NCI-H446 treated with DMSO at 0.1 percent for 48 hours (cell line): ENCODE results near the gene BRD3OS.

Source experiments
- DNase-seq: peaks from one replicate; lab custom pipeline; 2025; lab: John Stamatoyannopoulos, UW

The BRD3OS gene

DNA sequence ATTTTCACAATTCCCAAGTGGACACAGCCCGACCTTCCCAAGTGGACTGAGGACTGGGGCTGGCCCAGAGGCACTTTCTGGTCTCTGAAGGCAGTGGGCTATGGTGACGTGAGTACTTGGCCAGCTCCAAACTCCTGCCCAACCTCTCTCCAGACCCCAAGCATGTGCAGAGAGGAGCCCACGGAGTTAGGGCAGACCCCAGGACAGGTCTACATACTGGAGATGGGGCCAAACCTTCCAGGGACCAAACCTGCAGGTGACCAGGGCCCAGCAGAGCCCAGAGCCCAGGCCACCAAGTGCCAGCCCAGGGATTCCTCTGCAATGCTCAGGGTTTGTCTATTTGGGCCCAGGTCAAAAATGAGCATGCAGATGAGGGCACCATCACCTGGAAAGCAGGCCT is 27.2 kb downstream of the BRD3OS start:
- DNase-seq, result no peak

DNA sequence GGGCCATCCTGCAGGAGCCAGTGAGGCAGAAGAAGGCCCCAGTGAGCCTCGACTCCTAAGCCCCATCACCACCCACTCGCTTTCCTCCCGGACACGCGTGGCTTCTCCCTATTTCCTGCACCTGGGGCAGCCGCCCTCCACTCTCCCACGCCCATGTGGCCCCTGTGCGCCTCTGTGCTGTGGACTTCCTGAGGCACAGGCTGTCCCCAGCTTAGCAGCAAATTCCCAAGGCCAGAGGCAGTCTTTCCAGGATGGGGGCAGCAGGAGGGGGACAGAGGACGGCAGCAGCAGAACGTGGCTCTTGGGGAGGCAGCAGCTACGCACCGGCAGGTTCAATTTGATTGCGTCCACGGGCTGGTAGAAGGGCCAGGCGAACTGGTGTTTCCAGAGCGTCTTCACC is 27.7 kb downstream of the BRD3OS start:
- DNase-seq, result no peak

DNA sequence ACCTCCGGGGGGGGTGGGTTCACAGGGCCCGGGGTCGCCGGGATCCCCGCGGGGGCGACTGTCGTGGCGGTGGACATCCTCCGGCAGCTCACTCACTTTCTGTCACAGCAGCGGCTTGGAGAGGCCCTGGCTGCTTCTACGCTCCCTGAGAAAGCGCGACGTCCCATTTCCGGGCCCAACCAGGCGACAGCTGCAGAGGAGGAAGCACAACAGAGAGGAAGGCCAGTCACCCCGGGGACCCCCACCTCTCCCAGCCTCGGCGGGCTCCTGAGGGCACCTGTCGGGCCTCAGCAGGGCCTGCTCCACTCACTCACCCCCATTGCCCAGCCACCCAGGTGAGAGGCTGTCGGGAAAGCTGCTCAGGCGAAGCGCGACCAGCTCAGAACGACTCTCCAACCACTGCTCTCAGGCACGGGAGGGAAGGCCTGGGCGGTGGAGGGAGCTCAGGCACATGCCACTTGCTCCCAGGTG is 28.2 kb downstream of the BRD3OS start:
- no peak for DNase-seq

DNA sequence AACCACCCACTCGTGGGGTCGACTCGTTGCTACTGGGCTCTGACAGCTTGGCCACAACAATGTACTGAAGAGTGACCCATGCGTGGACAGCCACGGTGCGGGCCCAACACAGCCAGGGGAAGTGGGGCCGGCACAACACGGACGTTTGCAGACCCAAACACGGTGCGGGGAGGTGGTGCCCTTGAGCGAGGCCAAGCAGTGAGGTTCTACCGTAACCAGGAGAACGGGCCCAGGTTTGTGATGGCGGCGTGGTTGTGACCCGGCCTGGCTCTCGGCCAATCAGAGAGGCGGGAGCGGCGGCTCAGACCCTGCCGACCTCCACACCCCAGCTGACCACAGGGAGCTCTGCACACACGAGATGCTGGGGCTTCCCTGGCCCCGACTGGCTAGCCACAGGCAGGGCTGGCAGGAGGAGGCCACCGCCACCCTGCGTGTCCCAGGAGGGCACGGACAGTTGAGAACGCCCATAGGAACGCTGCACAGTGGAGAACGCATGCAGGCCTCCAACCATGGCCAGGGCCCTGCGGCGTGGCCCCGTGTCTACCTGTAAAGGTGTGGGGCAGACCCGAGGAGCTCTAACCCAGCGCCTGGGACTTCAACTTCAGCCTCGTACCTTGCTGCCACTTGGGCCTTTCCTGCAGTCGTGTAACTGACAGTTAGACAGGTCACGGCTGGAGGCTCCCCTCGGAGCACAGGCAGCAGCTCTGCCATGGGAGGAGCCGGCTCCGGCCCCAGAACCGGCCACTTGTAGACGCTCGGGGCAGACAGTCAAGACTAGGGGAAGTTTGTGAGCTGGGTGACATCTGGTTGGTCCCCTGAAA is 28.9 kb downstream of the BRD3OS start:
- DNase-seq, result no peak

DNA sequence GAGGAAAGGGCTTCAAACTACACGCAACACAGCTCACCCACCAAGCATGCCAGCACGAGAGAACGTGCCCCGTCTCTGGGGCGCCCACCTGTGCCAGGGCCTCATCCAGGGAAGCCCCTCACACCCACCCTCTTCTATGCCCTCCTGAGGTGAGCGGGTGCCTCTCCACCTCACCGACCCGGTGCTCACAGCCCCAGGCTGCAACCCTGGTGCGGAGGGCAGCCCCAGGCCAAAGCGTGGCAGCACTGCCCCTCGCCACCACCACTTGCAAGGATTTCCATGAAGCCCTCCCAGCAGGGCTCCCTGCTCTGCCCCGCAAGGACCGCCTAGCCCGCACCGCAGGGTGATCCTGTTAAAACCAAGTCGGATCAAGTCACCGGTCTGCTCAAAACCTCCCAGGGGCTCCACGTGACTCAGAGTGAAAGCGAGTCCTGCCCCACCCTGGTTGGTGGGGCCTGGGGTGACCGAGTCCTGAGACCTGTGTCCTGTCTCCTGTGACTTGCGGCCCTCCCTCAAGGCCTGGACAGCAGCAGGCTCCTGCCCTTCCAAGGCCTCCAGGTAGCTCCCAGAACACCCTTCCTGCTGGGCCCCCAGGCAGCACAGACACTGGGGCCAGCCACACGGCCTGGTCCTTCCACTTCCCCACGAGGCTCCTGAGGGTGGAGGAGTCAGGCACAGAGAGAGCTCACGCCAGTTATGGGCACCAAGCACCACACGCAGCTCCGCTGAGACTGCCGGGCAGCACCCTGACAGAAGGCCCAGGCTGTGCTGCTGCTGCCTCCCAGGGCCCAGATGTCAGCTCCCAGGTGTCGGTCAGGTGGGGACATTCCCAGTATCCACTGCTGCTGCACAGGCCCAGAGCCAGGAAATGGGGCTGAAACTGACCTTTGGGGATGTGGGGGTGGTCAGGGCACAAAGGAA is 29.9 kb downstream of the BRD3OS start:
- DNase-seq, result no peak

DNA sequence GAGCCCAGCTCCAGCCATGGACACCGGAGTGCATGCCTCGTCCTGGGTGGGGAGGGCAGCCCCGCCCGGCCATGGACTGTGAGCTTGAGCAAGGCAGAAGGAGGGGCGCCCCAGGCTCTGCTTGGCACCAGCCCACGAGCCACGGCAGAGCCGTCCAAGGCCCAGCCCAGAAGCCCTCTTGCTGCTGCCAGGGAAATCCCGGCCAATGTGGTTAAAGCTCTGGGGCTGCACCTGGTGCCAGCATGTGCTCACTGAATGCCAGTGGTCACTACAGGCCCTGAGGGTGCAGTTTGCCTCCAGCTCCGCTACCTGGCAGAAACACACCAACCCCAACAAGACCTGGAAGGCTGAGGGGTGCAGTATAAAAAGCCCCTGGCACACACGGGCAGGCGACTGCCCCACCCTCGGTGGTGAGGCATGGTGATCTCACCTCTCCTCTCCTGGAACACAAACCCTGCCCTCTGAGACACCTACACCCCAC is 30.7 kb downstream of the BRD3OS start:
- no peak for DNase-seq

DNA sequence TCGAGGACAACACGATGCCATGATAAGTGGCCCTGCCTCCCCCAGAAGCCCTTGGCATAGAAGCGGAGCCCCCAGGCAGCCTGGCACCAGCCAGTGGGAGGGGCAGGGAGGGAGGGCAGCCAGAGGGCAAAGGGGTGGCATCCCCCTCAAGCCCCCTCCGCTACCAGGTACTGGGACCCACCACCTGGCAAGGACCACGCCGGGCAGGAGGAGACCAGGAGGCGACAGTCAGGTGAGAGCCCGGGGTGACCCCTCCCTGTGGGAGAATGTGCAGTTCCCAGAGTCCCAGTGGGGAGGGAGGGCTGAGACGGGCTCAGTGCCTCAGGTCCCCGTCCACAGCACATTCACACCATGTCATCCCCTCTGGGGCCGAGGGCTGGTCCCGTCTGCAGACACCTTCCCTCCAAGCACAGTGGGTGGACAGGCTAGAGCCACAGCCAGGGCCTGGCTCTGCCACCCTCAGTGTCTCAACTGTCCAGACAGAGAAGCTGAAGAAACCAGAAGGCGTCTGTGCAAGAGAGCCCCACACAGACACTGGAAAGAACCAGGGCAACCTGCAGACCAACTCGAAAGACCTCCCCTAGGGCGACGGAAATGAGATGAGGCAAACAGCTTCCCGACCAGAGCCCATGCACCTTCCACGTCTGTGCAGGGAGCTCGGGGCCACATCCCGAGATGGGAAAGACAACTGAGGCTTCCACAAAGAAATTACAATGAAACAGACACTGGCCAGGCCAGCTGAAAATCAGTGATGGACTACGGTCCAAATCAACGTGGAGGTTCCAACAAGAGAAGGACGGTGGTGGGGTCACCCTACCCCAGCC is 31.4 kb downstream of the BRD3OS start:
- no peak for DNase-seq

DNA sequence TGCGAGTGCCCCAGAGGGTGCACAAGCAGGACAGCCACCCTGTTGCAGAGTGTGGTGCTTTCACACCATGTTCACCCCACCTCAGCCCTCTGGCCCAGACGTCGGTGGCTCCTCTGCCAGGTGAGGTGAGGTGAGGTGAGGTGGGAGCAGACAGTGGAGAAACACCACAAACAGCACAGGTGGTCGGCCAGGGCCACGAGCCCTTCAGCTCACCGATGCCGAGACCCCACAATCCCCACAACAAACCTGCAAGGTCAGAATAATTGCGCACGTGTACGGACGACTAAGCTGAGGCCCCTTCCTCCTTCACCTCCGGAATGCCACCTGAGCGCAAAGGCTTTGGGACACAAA is 32.0 kb downstream of the BRD3OS start:
- no peak for DNase-seq

DNA sequence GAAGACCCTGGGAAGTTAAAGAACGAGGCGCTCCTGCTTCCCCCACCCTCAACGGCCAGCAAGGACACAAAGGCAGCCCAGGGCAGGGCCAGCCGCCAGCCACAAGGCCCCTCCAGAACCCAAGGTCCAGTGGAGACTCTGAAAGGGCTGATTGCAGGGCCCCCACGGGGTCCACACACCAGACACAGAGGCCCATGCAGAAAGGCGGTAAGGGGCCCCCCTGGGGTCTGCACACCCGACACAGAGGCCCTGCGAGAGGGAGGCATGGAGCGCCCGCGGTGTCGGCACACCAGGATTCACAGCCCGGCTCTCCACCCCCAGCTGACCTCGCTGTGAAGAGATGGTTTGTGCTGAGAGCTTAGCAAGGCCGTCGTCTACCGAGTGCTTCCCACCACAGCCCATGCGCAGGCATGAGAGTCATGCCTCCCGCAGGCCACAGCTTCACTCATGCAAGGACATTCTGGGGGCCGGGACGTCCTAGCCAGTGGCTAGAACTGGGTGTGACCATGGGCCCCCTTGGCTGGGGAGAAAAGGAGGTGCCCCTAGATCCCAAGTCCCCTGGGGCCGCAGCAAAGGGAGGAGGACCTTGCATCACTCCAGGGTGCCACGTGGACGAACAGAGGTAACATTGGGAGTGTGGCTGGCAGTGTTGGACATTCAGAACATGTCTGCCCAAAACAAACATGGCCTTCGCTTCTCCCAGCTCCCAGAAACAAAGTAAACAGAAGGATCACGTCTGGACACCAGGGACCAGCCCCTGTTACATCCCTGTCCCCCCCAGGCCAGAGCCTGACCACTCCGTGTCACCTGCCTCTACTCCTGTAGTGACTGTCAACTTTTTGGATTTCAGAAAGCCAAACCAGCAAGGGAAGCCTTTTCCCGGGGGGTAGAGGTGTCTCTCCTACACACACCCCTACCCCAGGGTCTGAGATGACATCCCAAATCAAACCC is 32.7 kb downstream of the BRD3OS start:
- DNase-seq, result no peak

DNA sequence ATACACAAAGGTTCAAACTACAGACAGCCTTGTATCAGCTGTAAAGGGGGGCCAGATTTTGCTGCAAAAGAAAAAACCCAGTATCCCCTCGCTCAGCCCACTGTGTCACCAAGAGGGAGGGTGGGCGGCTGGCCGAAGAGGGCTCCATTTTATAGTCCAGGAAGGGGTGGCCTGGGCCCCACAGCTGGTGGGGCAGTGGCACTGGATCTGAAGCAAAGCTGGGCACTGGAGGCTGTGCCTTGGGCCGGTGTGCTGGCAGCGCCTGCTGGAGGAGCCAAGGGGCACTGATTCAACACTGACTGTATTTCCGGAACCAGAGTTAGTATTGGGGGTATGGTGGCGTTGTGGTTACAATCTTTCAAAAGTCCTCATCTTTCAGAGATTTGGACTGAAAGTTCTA is 33.4 kb downstream of the BRD3OS start:
- DNase-seq, result no peak

DNA sequence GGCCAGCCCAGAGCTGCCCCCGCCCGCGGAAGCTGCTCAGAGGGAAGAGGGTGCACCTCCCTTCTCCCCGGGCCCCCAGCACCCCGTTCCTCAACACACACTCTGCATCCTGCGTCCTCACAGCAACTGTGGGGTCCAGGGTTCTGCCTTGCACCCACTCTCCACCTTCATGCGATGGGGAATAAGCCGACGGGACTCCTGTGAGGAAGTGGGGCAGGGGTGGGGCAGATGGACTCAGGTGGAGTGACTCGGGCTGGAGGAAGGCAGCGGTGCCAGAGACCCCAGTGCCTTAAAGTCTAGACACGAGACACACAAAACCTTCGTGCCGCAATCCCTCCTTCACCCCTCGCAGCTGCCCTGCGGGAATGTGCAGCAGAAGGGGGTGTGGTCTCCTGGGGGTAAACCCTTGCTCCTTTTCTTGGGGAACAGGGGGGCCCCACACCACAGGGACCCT is 33.9 kb downstream of the BRD3OS start:
- no peak for DNase-seq

DNA sequence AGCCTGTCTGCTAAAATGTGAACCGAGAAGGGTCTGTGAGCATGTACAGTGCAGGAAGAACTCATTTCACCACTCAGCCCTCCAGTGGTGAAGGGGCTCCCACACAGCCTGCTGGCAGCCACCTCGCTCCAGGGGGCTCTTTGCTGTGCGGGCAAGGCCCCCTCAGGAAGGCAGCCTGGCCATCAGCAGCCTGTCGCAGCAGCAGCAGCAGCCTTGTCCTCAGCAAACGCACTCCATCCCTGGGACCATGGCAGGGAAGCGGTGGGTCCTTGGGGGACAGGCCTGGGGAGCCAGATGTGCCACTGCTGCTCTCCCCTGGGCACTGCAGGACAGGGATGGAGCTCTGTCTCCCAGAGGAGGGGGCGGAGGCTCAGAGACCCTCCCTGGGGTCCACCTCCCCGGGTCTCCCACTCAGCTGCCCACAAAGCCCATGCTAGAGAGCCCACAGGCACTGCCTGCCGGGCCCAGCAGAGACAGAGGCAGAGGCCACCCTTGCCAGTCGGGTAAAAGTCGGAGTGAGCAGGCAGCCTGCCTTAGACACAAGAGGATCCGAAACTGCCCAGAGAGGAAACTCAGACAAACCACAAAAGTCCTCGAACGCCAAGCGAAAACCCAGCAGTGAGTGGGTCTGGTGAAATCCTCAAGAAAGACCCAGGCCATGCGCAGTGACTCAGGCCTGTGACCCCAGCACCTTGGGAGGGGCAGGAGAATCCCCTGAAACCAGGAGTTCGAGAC is 34.5 kb downstream of the BRD3OS start:
- no peak for DNase-seq

DNA sequence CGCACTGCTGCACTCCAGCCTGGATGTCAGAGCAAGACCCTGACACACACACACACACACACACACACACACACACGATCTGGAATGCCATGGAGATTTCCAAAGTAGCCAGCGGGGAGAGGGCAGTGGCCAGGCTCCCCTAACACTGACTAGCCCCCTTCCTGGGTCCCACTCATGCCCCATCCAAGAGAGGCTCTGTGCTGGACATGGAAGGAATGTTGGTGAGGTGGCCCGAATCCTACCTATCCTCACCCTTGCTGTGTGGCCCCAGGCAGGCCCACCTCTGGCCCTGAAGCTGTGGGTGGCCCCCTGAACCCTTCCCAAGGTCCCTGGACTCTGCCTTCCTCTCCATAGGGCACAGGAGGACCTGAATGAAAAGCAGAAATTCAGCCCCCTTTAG is 35.3 kb downstream of the BRD3OS start:
- no peak for DNase-seq

DNA sequence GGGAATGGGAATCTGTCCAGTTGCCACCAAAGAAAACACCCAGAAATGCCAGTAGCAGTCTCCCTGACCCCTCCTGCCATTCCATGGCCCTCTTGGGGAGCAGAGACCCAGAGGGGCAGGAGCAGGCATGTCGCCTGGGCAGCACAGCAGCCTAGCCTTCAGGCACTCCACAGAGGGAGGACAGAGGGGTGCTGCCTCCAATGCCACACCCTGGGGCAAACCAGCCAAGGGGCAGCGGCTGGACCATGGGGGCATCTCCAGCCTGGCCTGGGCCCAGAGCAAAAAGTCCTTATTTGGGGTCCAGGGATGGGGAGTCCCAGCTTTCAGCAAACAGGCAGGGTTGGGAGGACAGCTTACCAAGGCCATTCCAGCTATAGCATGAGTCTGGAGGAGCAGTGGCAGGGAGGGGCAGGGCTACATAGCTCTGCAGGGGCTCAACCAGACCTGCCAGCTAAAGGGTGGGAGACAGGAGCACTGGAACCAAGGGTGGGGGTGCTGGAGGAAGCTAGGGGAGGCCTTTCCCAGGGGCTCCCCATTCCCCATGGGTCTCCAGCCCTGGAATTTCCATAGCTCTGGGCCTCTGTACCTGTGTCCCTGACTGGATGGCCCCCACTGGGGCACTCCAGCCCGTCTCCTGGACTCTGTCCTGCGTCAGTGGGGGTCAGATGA is 35.9 kb downstream of the BRD3OS start:
- no peak for DNase-seq

DNA sequence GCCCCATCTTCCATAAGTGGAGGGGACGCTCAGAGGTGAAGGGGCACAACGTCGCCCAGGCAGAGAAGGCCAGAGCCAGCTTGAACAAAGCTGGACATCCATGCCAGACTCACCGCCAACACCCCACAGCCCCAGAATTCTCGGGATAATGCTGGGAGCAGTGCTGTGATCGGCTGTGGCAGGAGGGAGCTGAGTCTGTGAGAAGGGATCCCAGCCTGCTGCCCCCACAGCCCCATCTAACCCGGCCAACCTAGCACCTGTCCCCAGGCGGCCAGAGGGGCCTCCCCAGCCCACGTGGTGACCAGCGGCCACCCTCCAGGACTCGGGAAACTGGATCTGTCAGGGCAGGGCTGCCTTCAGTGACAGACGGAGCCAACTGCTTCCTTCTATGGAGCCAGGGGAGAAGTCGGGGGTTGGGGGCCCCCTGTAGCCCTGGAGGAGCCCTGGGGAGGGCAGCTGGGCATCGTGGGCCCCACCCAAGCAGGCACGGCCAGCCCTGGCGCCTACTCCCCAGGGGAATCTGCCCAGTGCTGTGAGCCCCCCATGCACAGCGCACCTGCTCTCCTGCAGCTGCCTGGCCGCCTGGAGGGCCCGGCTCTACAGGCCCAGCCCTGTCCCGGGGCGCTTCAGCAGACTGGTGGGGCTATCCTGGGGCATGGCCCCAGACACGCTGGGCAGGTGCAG is 36.5 kb downstream of the BRD3OS start:
- no peak for DNase-seq

DNA sequence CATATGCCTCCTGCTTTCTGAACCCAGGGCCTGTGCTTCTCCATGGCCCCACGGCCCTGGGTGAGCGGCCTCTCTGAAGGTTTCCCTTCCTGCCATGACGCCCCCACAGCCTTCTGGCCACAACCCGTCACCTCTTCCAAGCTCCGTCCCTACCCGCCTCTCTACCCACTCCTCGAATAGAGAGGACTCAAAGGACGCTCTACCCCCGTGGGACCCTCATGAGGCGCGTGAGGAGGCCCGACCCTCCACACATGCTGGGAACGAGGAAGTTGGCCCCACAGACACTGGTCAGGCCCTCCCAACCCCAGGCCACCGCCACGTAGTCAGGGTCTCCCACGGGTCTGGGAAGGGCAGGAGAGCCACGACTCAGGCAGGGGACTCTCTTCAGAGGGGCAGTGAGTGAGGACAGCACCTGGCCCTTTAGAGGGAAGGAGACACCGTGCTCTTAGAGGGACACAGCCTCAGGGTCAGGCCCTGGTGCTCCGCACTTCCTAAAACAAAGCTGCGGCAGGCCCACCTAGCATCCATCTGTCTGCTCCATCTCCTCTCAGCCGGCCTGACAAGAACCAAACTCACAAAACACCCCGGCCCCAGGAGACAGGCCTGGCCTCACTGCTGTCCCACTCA is 37.3 kb downstream of the BRD3OS start:
- DNase-seq, result no peak

DNA sequence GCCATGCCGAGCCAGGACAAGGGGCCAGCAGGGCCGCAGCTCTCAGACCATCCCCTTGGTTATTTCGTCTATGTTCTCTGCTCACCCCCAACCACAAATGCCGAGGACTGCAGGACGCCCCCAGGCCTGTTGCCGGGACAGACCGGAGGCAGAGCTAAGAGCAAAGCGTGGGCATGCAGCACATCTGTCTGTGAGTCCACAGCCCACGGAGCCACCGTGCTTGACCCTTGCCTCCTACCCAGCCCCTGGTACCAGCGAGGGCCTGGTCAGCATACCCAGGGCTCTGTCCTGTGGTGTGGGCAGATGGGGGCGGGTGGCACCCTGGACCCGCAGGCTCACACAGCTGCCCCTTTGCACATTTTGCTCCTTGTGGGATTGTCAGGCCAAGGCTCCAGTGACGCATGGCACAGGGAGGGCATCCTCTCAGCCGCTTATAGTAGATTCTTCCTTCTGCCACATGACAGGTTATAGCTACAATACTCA is 37.8 kb downstream of the BRD3OS start:
- DNase-seq, result no peak
